CD4-positive, CD25-positive, alpha-beta regulatory T cell (primary cell): ENCODE measurements around the gene SH2D1A. TPM values are rescaled to one million over a fixed set of nuclear protein-coding genes. Genes with fewer than 3 reads are reported as not detected.

Experiments used
- polyA plus RNA-seq, 4 donors: library from polyadenylated mRNA; unstranded; fragments of 300-500 nt; fragmentation: Illumina TruSeq; gene quantifications; one replicate each; pipeline ENCODE4 v1.2.3, GENCODE V29; 2021
- total RNA-seq: library from RNA; stranded (reverse); gene quantifications from one replicate; pipeline ENCODE4 v1.2.3, GENCODE V29; 2022

The SH2D1A gene
- total and polyA plus RNA-seq, 5 donors from 2014 or later = 42.7 to 128 (median 70.3) TPM

Other genes with a start within 250 kb of the SH2D1A start
- not detected for gene TEX13D, start 13.9 kb upstream of the SH2D1A start, total RNA-seq
- gene TEX13D, start 13.9 kb upstream of the SH2D1A start, polyA plus RNA-seq = not detected